Right lobe of liver (tissue), 4 donors: Measurements from ENCODE around the gene ACER3.

ENCODE experiments used
- POLR2A ChIP-seq: fragments of 450-650 bp; IDR thresholded peaks from one replicate; pipeline ENCODE4 v1.6.1; 2017; ENCODE audit warnings: antibody characterized with exemption, mild to moderate bottlenecking
- TF ChIP-seq, protein P1 (sequence below), 4 donors: fragments of 200-600 bp in 3 of 4; fragments of 450-650 bp in 1 of 4; IDR thresholded peaks; one replicate each; pipeline versions ENCODE4 v1.5.1 to v1.8.0; 2016 to 2022; ENCODE audit warnings: antibody characterized with exemption in 4 of 4, mild to moderate bottlenecking in 2 of 4
- donor health status: DM: no; HTN: no; CAD: no.
- donor health status: DM: no; HTN: no; CAD: no.
- donor health status: DM: no; HTN: yes; CAD: no.

DNA sequence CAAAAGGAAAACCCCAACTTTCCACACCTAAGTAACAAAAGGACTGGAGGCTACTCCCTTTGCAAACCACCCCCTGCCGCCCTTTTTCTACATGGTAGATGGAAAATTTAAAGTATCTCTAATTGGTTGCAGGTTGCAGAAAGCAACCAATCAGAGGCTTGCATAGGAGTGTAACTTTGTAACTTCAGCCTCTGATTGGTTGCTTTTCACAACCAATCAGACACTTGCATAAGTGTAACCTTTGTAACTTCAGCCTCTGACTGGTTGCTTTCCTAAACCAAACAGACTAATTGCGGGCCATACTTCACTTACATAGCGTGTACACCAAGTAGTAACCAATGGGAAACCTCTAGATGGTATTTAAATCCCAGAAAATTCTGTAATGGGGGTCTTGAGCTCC lies 16.8 kb upstream of the ACER3 start:
- TF ChIP-seq, protein P1, sequence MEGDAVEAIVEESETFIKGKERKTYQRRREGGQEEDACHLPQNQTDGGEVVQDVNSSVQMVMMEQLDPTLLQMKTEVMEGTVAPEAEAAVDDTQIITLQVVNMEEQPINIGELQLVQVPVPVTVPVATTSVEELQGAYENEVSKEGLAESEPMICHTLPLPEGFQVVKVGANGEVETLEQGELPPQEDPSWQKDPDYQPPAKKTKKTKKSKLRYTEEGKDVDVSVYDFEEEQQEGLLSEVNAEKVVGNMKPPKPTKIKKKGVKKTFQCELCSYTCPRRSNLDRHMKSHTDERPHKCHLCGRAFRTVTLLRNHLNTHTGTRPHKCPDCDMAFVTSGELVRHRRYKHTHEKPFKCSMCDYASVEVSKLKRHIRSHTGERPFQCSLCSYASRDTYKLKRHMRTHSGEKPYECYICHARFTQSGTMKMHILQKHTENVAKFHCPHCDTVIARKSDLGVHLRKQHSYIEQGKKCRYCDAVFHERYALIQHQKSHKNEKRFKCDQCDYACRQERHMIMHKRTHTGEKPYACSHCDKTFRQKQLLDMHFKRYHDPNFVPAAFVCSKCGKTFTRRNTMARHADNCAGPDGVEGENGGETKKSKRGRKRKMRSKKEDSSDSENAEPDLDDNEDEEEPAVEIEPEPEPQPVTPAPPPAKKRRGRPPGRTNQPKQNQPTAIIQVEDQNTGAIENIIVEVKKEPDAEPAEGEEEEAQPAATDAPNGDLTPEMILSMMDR (IDR thresholded peaks at IDR 0.05), result no peak
- TF ChIP-seq POLR2A, result no peak
